Calu3 (cell line): Measurements from ENCODE around the gene GALNT5. TPM values are rescaled to one million over a fixed set of nuclear protein-coding genes. Genes with fewer than 3 reads are reported as not detected.
"Not testable (repeated sequence)": the region's sequence is repeated elsewhere in the genome, so short reads cannot be mapped to it uniquely, and the experiment has no call there.

Experiments used
- BruUV-seq: library from RNA; stranded (reverse); fragments of 400-500 nt; replicated peaks from 2 replicates; lab custom pipeline; 2021; lab: Mats Ljungman, UMichigan
- CTCF ChIA-PET: fragments of 300-600 bp; sonication (Branson Sonifier 250); formaldehyde crosslinking; loops from one replicate; lab custom pipeline; 2022; ENCODE audit warnings: antibody characterized with exemption; lab: Charles Lee
- DNase-seq: peaks from one replicate; pipeline ENCODE4 v3.0.0; 2022
- H3K27ac Mint-ChIP-seq: one replicate; pipeline ENCODE4 v1.8.0; 2022; ENCODE audit warnings: mixed read lengths; ENCODE audit not compliant: unreplicated experiment
- H3K27me3 Mint-ChIP-seq: one replicate; pipeline ENCODE4 v1.8.0; 2022; ENCODE audit warnings: mixed read lengths; ENCODE audit not compliant: unreplicated experiment
- H3K36me3 Mint-ChIP-seq: one replicate; pipeline ENCODE4 v1.8.0; 2022; ENCODE audit warnings: mild to moderate bottlenecking, moderate library complexity, mixed read lengths; ENCODE audit not compliant: insufficient read depth, unreplicated experiment
- H3K4me1 Mint-ChIP-seq: one replicate; pipeline ENCODE4 v1.8.0; 2022; ENCODE audit warnings: mild to moderate bottlenecking, low read depth, mixed read lengths; ENCODE audit not compliant: unreplicated experiment
- H3K4me3 Mint-ChIP-seq: one replicate; pipeline ENCODE4 v1.8.0; 2022; ENCODE audit warnings: mild to moderate bottlenecking, low read depth, moderate library complexity, mixed read lengths; ENCODE audit not compliant: unreplicated experiment
- H3K9me3 Mint-ChIP-seq: one replicate; pipeline ENCODE4 v1.8.0; 2022; ENCODE audit warnings: low read depth, mixed read lengths; ENCODE audit not compliant: unreplicated experiment
- CTCF ChIP-seq: fragments of 200-600 bp; IDR thresholded peaks from one replicate; pipeline ENCODE4 v1.8.0; 2022; ENCODE audit warnings: antibody characterized with exemption; ENCODE audit not compliant: unreplicated experiment
- intact Hi-C: fragments of 100-400 bp; cut with micrococcal nuclease; formaldehyde crosslinking; loops from one replicate; pipeline ENCODE4 v1.10.0; 2022; ENCODE audit not compliant: unreplicated experiment
- total RNA-seq: library from RNA; stranded (reverse); gene quantifications from 2 replicates; pipeline ENCODE4 v1.2.3, GENCODE V29; 2022

The GALNT5 gene
- total RNA-seq, 1 experiment from 2014 or later = 51.7 TPM

DNA sequence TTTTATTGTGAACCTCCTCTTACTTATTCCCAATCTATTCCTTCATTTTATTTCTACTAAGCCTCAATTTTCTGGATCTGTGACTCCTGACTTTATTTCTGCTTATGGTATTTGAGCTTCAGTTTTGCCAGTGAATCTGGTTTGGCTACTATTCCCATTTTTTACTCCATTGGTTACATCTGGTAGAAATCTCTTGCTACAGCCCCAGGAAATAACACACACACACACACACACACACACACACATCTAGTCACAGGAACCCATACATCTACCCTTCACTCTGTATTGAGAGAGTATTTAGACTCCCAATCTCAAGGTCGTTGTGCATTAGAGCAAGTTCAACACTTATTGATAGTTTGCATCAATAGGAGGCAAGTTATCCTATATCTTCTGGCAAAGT lies 37.0 kb upstream of the GALNT5 start:
- no peak overlapping the region for H3K4me3 Mint-ChIP-seq
- no peaks in the 10 kb centered on the region for H3K27me3 Mint-ChIP-seq
- no peak overlapping the region for H3K27ac Mint-ChIP-seq
- H3K9me3 Mint-ChIP-seq = no peaks in the 10 kb centered on the region
- DNase-seq = no peak
- BruUV-seq = no TSS peak
- no peak for TF ChIP-seq CTCF
- CTCF ChIA-PET = no interaction called here
- intact Hi-C loops = no loop called here
- H3K4me1 Mint-ChIP-seq = no peaks in the 10 kb centered on the region
- no peaks in the 10 kb centered on the region for H3K36me3 Mint-ChIP-seq

DNA sequence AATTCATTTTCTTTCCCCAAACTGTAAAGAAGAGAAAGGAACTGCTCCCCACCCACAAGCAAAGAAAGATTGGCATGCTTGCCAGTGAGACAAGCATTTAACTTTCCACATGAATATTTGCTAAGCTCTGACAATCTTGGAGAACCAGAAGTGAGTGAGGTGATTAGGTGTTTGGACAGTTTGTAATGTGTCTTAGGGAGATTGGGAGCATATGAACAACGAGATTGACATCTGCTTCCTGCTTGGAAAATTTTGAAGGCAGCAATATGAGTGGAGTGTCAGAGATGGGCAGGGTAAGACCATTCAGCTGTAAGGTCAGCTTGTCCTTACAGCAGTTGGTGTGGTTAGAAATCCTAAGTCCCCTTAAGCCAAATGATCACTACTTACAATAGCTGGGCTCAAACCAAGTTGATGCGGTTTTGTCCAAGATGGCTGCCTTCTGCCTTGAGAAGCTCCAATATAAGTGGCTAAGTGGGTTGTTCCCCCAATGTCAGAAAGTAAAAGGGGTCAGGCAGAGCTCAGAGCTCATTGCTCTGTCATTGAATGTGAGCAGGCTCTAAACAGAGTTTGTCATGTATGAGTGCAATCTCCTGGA lies 36.0 kb upstream of the GALNT5 start:
- BruUV-seq = no TSS peak
- Mint-ChIP-seq H3K27ac (no peak overlapping the region), H3K4me3 (no peak overlapping the region), H3K27me3 (no peaks in the 10 kb centered on the region), H3K4me1 (no peaks in the 10 kb centered on the region), H3K9me3 (no peaks in the 10 kb centered on the region), H3K36me3 (no peaks in the 10 kb centered on the region)
- no peak for TF ChIP-seq CTCF
- intact Hi-C loops = no loop called here
- DNase-seq = no peak
- CTCF ChIA-PET = no interaction called here

GRCh38 chr2:157223624-157224205 lies 33.8 kb upstream of the GALNT5 start:
- no TSS peak for BruUV-seq
- no peak for TF ChIP-seq CTCF
- DNase-seq = no peak
- Mint-ChIP-seq H3K27me3 (no peaks in the 10 kb centered on the region), H3K4me1 (no peaks in the 10 kb centered on the region), H3K36me3 (no peaks in the 10 kb centered on the region), H3K9me3 (peaks cover 2% of the 10 kb centered on the region), H3K27ac (no peak overlapping the region), H3K4me3 (no peak overlapping the region)
- CTCF ChIA-PET = interaction anchor here (0.6 kb wide), 1 partner anchor 882 kb away, joined by 4 read pairs; no protein-coding TSS in a partner anchor
- intact Hi-C loops = no loop called here

DNA sequence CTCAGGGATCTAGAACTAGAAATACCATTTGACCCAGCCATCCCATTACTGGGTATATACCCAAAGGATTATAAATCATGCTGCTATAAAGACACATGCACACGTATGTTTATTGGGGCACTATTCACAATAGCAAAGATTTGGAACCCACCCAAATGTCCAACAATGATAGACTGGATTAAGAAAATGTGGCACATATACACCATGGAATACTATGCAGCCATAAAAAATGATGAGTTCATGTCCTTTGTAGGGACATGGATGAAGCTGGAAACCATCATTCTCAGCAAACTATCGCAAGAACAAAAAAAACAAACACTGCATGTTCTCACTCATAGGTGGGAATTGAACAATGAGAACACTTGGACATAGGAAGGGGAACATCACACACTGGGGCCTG lies 33.1 kb upstream of the GALNT5 start:
- H3K27ac Mint-ChIP-seq, intact Hi-C loops, H3K4me3 Mint-ChIP-seq, DNase-seq, H3K4me1 Mint-ChIP-seq, H3K36me3 Mint-ChIP-seq, BruUV-seq, CTCF ChIA-PET, H3K27me3 Mint-ChIP-seq, H3K9me3 Mint-ChIP-seq: not testable (repeated sequence)

DNA sequence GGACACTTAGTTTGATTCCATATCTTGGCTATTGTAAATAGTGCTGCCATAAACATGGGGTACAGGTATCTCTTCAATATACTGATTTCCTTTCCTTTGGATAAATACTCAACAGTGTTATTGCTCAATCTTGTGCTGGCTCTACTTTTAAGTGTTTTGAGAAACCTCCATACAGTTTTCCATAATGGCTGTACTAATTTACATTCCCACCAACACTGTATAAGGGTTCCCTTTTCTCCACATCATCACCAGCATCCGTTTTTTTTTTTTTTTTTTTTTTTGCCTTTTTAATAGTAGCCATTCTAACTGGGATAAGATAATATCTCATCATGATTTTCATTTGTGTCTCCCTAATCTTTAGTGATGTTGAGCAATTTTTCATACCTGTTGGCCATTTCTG lies 29.9 kb upstream of the GALNT5 start:
- BruUV-seq = no TSS peak
- no peaks in the 10 kb centered on the region for H3K27me3 Mint-ChIP-seq
- H3K9me3 Mint-ChIP-seq = peaks cover 4% of the 10 kb centered on the region
- intact Hi-C loops = no loop called here
- no peaks in the 10 kb centered on the region for H3K36me3 Mint-ChIP-seq
- no peak overlapping the region for H3K4me3 Mint-ChIP-seq
- no peak for DNase-seq
- H3K27ac Mint-ChIP-seq = no peak overlapping the region
- CTCF ChIA-PET = no interaction called here
- H3K4me1 Mint-ChIP-seq = no peaks in the 10 kb centered on the region
- TF ChIP-seq CTCF = no peak
